Colonic mucosa (tissue), 4 donors: ENCODE measurements around the gene FIGNL2. TPM values are rescaled to one million over a fixed set of nuclear protein-coding genes. Genes with fewer than 3 reads are reported as not detected.
"Not testable (repeated sequence)": the region's sequence is repeated elsewhere in the genome, so short reads cannot be mapped to it uniquely, and the experiment has no call there.

Source experiments
- DNase-seq: peaks from one replicate; pipeline ENCODE4 v3.0.0-alpha.2; 2020
- H3K27ac ChIP-seq: fragments of 200-600 bp; one replicate; pipeline ENCODE4 v1.8.0; 2021
- H3K27me3 ChIP-seq: fragments of 200-600 bp; one replicate; pipeline ENCODE4 v1.8.0; 2021
- H3K36me3 ChIP-seq: fragments of 200-600 bp; one replicate; pipeline ENCODE4 v1.8.0; 2021
- H3K4me1 ChIP-seq: fragments of 200-600 bp; one replicate; pipeline ENCODE4 v1.8.0; 2021; ENCODE audit warnings: mild to moderate bottlenecking
- H3K4me3 ChIP-seq: fragments of 200-600 bp; one replicate; pipeline ENCODE4 v1.8.0; 2021
- H3K9ac ChIP-seq, 2 donors: one replicate each; pipeline ENCODE4 v1.7.0; 2013; ENCODE audit warnings: control low read depth in 2 of 2, low read depth in 2 of 2, low read length in 2 of 2
- H3K9me3 ChIP-seq: fragments of 200-600 bp; one replicate; pipeline ENCODE4 v1.8.0; 2021
- intact Hi-C: fragments of 100-400 bp; cut with DNase I; formaldehyde crosslinking; loops from one replicate; pipeline ENCODE4 v1.14.1; 2022
- total RNA-seq, 2 donors: library from RNA; stranded (reverse); fragmentation: NEBNext Ultra II Directional in 1 of 2; extraction: Animal tissue kit (Norgen Biotek cat#: 25700) in 1 of 2; gene quantifications; one replicate each; pipeline ENCODE4 v1.2.1, GENCODE V29; 2021
- TF ChIP-seq, protein P1 (sequence below): fragments of 200-600 bp; IDR thresholded peaks from one replicate; pipeline ENCODE4 v1.8.0; 2022; ENCODE audit warnings: antibody characterized with exemption, mild to moderate bottlenecking
- donor health status: healthy.
- donor health status: DM: no; HTN: no; CAD: no.
- donor health status: DM: no; HTN: no; CAD: no.

Gene FIGNL2
- total RNA-seq, 2 donors from 2014 or later: 0.30 to 0.35 TPM

DNA sequence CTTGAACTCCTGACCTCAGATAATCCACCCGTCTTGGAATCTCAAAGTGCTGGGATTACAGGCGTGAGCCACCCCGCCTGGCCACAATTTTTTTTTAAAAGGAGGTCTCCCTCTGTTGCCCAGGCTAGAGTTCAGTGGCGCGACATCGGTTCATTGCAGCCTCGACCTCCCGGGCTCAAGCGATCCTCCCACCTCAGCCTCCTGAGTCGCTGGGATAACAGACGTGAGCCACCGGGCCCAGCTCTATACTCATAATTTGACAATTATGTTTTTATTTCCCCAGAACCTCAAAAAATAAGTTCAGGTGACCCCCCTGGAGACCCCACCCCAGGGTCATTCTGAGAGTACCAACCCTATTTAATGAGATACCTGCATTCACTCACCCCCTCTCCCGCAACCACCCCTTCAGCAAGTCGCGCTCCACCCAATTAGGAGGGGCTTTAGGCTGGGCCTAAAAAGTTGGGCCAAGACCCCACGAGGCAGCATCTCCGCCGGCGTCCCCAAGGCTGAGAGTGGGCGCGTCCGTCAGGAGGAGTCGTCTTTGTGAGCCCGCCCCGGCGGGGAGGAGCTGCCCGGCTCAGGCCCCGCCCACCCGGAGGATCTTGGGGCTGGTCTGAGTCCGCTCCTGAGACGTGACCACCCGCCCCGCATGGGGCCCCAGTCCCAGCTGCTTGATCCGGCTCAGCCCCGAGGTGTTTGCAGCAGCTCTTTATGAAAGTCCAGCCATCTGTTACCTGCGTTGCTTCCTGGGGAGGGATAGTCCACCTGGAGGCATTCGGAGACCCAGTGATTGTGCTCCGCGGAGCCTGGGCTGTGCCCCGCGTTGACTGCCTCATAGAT is 39.2 kb upstream of the FIGNL2 start, which contains the start of gene ANKRD33:
ANKRD33 (plus strand) TSS at position 628 of the 840 bp plus-strand sequence; CDS start at position 712, 84 bp downstream.
- TF ChIP-seq, protein P1, sequence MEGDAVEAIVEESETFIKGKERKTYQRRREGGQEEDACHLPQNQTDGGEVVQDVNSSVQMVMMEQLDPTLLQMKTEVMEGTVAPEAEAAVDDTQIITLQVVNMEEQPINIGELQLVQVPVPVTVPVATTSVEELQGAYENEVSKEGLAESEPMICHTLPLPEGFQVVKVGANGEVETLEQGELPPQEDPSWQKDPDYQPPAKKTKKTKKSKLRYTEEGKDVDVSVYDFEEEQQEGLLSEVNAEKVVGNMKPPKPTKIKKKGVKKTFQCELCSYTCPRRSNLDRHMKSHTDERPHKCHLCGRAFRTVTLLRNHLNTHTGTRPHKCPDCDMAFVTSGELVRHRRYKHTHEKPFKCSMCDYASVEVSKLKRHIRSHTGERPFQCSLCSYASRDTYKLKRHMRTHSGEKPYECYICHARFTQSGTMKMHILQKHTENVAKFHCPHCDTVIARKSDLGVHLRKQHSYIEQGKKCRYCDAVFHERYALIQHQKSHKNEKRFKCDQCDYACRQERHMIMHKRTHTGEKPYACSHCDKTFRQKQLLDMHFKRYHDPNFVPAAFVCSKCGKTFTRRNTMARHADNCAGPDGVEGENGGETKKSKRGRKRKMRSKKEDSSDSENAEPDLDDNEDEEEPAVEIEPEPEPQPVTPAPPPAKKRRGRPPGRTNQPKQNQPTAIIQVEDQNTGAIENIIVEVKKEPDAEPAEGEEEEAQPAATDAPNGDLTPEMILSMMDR: no peak
- intact Hi-C loops: no loop called here
- H3K4me3 ChIP-seq: no peak within 1 kb of the TSS
- H3K9me3 ChIP-seq: no peaks in the 10 kb centered on the region
- DNase-seq: peak; percentile 67
- H3K4me1 ChIP-seq: no peaks in the 10 kb centered on the region
- H3K9ac ChIP-seq: no peak within 1 kb of the TSS
- no peak within 1 kb of the TSS for H3K27ac ChIP-seq
- H3K27me3 ChIP-seq: no peaks in the 10 kb centered on the region
- H3K36me3 ChIP-seq: no peaks in the 10 kb centered on the region

- H3K36me3 ChIP-seq: no peaks in the 10 kb centered on the region
- intact Hi-C loops: no loop called here
- no peak overlapping the region for H3K27ac ChIP-seq
- peak; percentile 59 for DNase-seq
- TF ChIP-seq, protein P1: no peak
- H3K27me3 ChIP-seq: no peaks in the 10 kb centered on the region
- H3K9ac ChIP-seq: no peak overlapping the region
- H3K4me1 ChIP-seq: no peaks in the 10 kb centered on the region
- no peaks in the 10 kb centered on the region for H3K9me3 ChIP-seq
- no peak overlapping the region for H3K4me3 ChIP-seq
These were observed 37.6 kb upstream of the FIGNL2 start for GRCh38 chr12:51886021-51886710.

DNA sequence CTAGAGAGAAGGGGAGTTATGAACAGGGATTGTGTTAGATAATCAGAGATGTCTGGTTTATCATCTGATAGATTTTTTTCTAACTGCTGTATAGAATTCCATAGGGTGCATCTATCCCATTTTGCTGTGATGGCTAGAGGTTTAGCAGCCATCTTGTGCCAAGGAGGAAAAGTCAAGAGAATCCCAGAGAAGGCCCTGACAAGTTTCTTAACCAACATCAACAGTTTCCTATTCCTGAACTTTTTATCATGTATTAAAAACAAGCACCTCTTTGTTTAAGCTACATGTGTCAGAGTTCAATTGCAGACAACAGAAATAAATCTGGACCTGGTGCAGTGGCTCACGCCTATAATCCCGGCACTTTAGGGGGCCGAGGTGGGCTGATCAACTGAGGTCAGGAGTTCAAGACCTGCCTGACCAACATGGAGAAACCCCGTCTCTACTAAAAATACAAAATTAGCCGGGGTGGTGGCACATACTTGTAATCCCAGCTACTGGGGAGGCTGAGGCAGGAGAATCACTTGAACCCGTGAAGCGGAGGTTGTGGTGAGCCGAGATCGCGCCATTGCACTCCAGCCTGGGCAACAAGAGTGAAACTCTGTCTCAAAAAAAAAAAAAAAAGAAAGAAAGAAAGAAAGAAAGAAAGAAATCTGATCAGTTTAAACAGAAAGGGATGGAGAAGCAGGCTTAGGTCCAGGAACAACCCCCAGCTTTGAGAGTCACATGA is 36.9 kb upstream of the FIGNL2 start:
- intact Hi-C loops, DNase-seq, H3K9me3 ChIP-seq, H3K4me1 ChIP-seq, H3K4me3 ChIP-seq, H3K9ac ChIP-seq, H3K27ac ChIP-seq, H3K36me3 ChIP-seq, H3K27me3 ChIP-seq: not testable (repeated sequence)

GRCh38 chr12:51884676-51885229 is 36.2 kb upstream of the FIGNL2 start:
- H3K4me1 ChIP-seq: no peaks in the 10 kb centered on the region
- H3K4me3 ChIP-seq: no peak overlapping the region
- no peak overlapping the region for H3K9ac ChIP-seq
- DNase-seq: no peak
- intact Hi-C loops: no loop called here
- no peaks in the 10 kb centered on the region for H3K27me3 ChIP-seq
- H3K27ac ChIP-seq: no peak overlapping the region
- no peaks in the 10 kb centered on the region for H3K9me3 ChIP-seq
- TF ChIP-seq, protein P1: no peak
- no peaks in the 10 kb centered on the region for H3K36me3 ChIP-seq

GRCh38 chr12:51883998-51884675 is 35.6 kb upstream of the FIGNL2 start:
- TF ChIP-seq, protein P1: no peak
- no peak overlapping the region for H3K4me3 ChIP-seq
- H3K27me3 ChIP-seq: no peaks in the 10 kb centered on the region
- no peaks in the 10 kb centered on the region for H3K36me3 ChIP-seq
- no peaks in the 10 kb centered on the region for H3K9me3 ChIP-seq
- intact Hi-C loops: no loop called here
- no peak for DNase-seq
- no peak overlapping the region for H3K27ac ChIP-seq
- H3K4me1 ChIP-seq: no peaks in the 10 kb centered on the region
- no peak overlapping the region for H3K9ac ChIP-seq
